Measurements from ENCODE around the gene NDUFC1. TPM values are rescaled to one million over a fixed set of nuclear protein-coding genes. Genes with fewer than 3 reads are reported as not detected.

The NDUFC1 gene
- total RNA-seq, 2 donors from 2014 or later = 54.2 to 64.5 TPM

DNA sequence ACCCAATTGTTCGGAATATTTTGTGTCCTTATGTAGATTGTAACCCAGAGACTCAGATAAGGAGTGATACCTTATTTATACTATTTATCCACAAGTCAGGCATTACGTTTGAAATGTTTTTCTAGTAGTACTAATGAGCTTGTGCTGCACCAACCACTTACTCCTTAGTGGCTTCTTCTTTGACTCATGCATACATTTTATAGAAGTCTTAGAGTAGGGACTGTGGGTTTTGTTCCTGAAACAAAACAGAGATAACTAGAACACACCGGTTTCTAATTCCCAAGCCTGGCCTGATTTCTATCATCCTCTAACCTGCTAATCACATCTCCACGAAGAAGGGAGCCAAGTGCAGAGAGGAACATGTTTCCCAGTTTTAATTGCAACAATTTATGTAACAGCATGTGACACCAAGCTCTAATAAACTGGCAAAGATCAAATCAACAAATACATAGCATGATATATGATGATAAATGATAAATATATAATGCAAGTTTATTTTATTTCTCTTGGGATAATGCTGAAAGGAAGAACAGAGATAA, 54.5 kb downstream of the NDUFC1 start:
- no peak overlapping the region for H3K4me3 ChIP-seq (ENCODE audit: low read length)
- Mint-ChIP-seq H3K36me3 (ENCODE audit: low read depth) (no peaks in the 10 kb centered on the region), H3K27me3 (ENCODE audit: insufficient read depth) (no peaks in the 10 kb centered on the region), H3K27ac (no peak overlapping the region), H3K4me1 (no peaks in the 10 kb centered on the region), H3K4me3 (no peak overlapping the region), H3K9me3 (no peaks in the 10 kb centered on the region)
- DNase-seq = no peak
- H3K4me1 ChIP-seq (ENCODE audit: control insufficient read depth, insufficient read depth, low read length) = no peaks in the 10 kb centered on the region
- WGBS, 2 experiments (ENCODE audit: insufficient coverage in 1 of 2, insufficient read length in 1 of 2) = 90 to 95% methylated on average over 3 to 4 of the region's 4 CpGs
- H3K36me3 ChIP-seq (ENCODE audit: control insufficient read depth, insufficient read depth, low read length) = no peaks in the 10 kb centered on the region
- TF ChIP-seq CTCF (conservative IDR thresholded peaks at IDR 0.05) = no peak
- H3K27ac ChIP-seq (ENCODE audit: low read depth, low read length) = no peak overlapping the region
- no peaks in the 10 kb centered on the region for H3K9me3 ChIP-seq (ENCODE audit: control insufficient read depth, low read length)
- H3K27me3 ChIP-seq (ENCODE audit: control insufficient read depth, insufficient read depth, low read length, poor library complexity, severe bottlenecking) = no peaks in the 10 kb centered on the region
- H3K9ac ChIP-seq (ENCODE audit: extremely low read depth, low read length, poor library complexity, severe bottlenecking) = no peak overlapping the region

GRCh38 chr4:139247241-139247640, 55.0 kb downstream of the NDUFC1 start:
- Mint-ChIP-seq H3K27ac (no peak overlapping the region), H3K36me3 (ENCODE audit: low read depth) (no peaks in the 10 kb centered on the region), H3K4me3 (no peak overlapping the region), H3K27me3 (ENCODE audit: insufficient read depth) (no peaks in the 10 kb centered on the region), H3K9me3 (no peaks in the 10 kb centered on the region), H3K4me1 (no peaks in the 10 kb centered on the region)
- H3K4me3 ChIP-seq (ENCODE audit: low read length) = no peak overlapping the region
- H3K27me3 ChIP-seq (ENCODE audit: control insufficient read depth, insufficient read depth, low read length, poor library complexity, severe bottlenecking) = no peaks in the 10 kb centered on the region
- no peak overlapping the region for H3K27ac ChIP-seq (ENCODE audit: low read depth, low read length)
- no peak for TF ChIP-seq CTCF (conservative IDR thresholded peaks at IDR 0.05)
- H3K4me1 ChIP-seq (ENCODE audit: control insufficient read depth, insufficient read depth, low read length) = no peaks in the 10 kb centered on the region
- no peak overlapping the region for H3K9ac ChIP-seq (ENCODE audit: extremely low read depth, low read length, poor library complexity, severe bottlenecking)
- no peaks in the 10 kb centered on the region for H3K9me3 ChIP-seq (ENCODE audit: control insufficient read depth, low read length)
- no peaks in the 10 kb centered on the region for H3K36me3 ChIP-seq (ENCODE audit: control insufficient read depth, insufficient read depth, low read length)
- no peak for DNase-seq

- no peak for TF ChIP-seq CTCF (conservative IDR thresholded peaks at IDR 0.05)
- H3K27me3 ChIP-seq (ENCODE audit: control insufficient read depth, insufficient read depth, low read length, poor library complexity, severe bottlenecking) = no peaks in the 10 kb centered on the region
- 77 to 84% methylated on average over 2 to 3 of the region's 3 CpGs for WGBS, 2 experiments (ENCODE audit: insufficient coverage in 1 of 2, insufficient read length in 1 of 2)
- H3K27ac Mint-ChIP-seq = no peak overlapping the region
- no peak overlapping the region for H3K4me3 Mint-ChIP-seq
- H3K9me3 Mint-ChIP-seq = no peaks in the 10 kb centered on the region
- H3K9ac ChIP-seq (ENCODE audit: extremely low read depth, low read length, poor library complexity, severe bottlenecking) = no peak overlapping the region
- H3K27me3 Mint-ChIP-seq (ENCODE audit: insufficient read depth) = no peaks in the 10 kb centered on the region
- no peak overlapping the region for H3K4me3 ChIP-seq (ENCODE audit: low read length)
- no peaks in the 10 kb centered on the region for H3K4me1 ChIP-seq (ENCODE audit: control insufficient read depth, insufficient read depth, low read length)
- peaks cover 6% of the 10 kb centered on the region for H3K4me1 Mint-ChIP-seq
- no peaks in the 10 kb centered on the region for H3K36me3 Mint-ChIP-seq (ENCODE audit: low read depth)
- no peak for DNase-seq
- H3K9me3 ChIP-seq (ENCODE audit: control insufficient read depth, low read length) = no peaks in the 10 kb centered on the region
- H3K36me3 ChIP-seq (ENCODE audit: control insufficient read depth, insufficient read depth, low read length) = no peaks in the 10 kb centered on the region
- H3K27ac ChIP-seq (ENCODE audit: low read depth, low read length) = no peak overlapping the region
These were observed 56.1 kb downstream of the NDUFC1 start for GRCh38 chr4:139246166-139246565.
